ENCODE measurements around the gene NCKAP1. TPM values are rescaled to one million over a fixed set of nuclear protein-coding genes. Genes with fewer than 3 reads are reported as not detected.
"Not testable (repeated sequence)": the region's sequence is repeated elsewhere in the genome, so short reads cannot be mapped to it uniquely, and the experiment has no call there.

The NCKAP1 gene
- total and polyA plus RNA-seq, 10 donors, result 8.9 to 62.5 (median 49.3) TPM

DNA sequence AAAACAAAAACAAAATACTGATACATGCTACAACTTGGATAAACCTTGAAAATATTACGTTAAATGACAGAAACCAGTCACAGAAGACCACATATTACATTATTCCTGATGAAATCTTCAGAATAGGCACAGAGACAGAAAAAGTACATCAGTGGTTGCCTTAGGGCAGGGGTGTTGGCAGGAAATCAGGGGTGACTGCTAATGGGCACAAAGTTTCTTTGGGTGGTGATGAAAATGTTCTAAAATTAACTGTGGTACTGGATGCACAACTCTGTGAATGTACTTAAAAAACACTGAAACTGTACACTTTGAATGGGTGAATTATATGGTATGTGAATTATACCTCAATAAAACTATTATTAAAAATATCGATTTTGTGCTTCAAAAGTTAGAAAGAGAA, 16.6 kb downstream of the NCKAP1 start:
- H3K27me3 ChIP-seq (replicated peaks in 1 of 7), result peaks cover 0 to 23% (median 0%) of the 10 kb centered on the region in 7 donors
- TF ChIP-seq, protein P1, sequence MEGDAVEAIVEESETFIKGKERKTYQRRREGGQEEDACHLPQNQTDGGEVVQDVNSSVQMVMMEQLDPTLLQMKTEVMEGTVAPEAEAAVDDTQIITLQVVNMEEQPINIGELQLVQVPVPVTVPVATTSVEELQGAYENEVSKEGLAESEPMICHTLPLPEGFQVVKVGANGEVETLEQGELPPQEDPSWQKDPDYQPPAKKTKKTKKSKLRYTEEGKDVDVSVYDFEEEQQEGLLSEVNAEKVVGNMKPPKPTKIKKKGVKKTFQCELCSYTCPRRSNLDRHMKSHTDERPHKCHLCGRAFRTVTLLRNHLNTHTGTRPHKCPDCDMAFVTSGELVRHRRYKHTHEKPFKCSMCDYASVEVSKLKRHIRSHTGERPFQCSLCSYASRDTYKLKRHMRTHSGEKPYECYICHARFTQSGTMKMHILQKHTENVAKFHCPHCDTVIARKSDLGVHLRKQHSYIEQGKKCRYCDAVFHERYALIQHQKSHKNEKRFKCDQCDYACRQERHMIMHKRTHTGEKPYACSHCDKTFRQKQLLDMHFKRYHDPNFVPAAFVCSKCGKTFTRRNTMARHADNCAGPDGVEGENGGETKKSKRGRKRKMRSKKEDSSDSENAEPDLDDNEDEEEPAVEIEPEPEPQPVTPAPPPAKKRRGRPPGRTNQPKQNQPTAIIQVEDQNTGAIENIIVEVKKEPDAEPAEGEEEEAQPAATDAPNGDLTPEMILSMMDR (IDR thresholded peaks at IDR 0.05 in 8 of 11, conservative IDR thresholded peaks at IDR 0.05 in 3 of 11), result no peak
- no peak for TF ChIP-seq POLR2A (IDR thresholded peaks at IDR 0.05)
- no peaks in the 10 kb centered on the region for H3K4me1 ChIP-seq
- DNase-seq, result no peak
- no peak overlapping the region for H3K4me3 ChIP-seq
- no peak overlapping the region for H3K27ac ChIP-seq
- H3K36me3 ChIP-seq, result peaks cover 0 to 7% (median 0%) of the 10 kb centered on the region in 6 donors
- 87 to 98% (median 95%) methylated on average over 2 of the region's 2 CpGs for WGBS, 5 donors
- intact Hi-C loops (cut with DNase I; ENCODE audit: low total_unique reads), result no loop called here
- no peaks in the 10 kb centered on the region for H3K9me3 ChIP-seq

DNA sequence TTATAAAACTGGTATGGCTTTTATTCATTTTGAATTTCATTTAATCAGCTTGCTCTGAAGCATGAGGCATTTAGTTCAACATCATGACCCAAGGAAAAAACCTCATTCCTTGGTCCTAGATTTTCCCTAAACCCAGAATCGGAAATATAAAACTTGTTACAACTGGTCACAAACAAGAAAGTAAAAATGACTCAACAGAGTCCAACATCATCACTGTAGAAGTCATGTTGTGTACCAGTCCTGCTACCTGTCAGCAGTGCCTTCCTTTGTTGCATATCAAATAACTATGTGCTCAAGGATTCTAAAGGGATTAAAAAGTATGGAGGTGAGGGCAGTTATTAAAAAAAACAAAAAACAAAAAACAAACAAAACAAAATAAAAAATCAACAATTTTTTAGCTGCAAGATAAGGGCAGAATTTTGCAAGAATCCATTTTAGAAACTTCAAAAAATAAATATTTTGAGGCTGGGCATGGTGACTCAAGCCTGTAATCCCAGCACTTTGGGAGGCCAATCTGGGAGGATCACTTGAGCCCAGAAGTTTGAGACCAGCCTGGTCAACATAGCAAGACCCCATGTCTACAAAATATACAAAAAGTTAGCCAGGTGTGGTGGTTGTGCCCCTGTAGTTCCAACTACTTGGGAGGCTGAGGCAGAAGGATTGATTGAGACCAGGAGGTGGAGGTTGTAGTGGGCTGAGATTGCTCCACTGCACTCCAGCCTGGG, 18.4 kb downstream of the NCKAP1 start:
- WGBS, 5 donors, result 89 to 97% (median 96%) methylated on average over 1 of the region's 1 CpG
- H3K9me3 ChIP-seq, result no peaks in the 10 kb centered on the region

DNA sequence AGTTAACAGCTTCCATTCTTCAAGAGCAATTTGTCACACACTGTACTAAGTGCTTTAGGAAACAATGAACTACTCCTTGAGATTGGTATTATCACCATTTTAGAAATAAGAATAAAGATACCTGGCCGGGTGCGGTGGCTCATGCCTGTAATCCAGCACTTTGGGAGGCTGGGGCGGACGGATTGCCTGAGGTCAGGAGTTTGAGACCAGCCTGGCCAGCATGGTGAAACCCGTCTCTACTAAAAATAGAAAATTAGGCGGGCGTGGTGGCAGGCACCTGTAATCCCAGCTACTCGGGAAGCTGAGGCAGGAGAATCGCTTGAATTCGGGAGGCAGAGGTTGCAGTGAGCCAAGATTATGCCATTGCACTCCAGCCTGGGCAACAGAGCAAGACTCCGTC, 20.4 kb downstream of the NCKAP1 start:
- H3K4me1 ChIP-seq; H3K9me3 ChIP-seq; H3K27ac ChIP-seq; H3K36me3 ChIP-seq; DNase-seq; intact Hi-C loops (cut with DNase I; ENCODE audit: low total_unique reads); H3K4me3 ChIP-seq: not testable (repeated sequence)
- WGBS, 5 donors, result 93 to 96% (median 94%) methylated on average over 11 of the region's 11 CpGs
- H3K27me3 ChIP-seq (replicated peaks in 1 of 7), result peaks cover 0 to 15% (median 0%) of the 10 kb centered on the region in 7 donors

More for the DNA sequence above, 18.4 kb downstream of the NCKAP1 start:
- Histone ChIP-seq H3K36me3 (peaks cover 0 to 7% (median 0%) of the 10 kb centered on the region in 6 donors), H3K27me3 (replicated peaks in 1 of 7) (peaks cover 0 to 15% (median 0%) of the 10 kb centered on the region in 7 donors), H3K27ac (no peak overlapping the region), H3K4me3 (no peak overlapping the region), H3K4me1 (no peaks in the 10 kb centered on the region)
- no peak for DNase-seq
- intact Hi-C loops (cut with DNase I; ENCODE audit: low total_unique reads), result no loop called here
- TF ChIP-seq, protein P1 (IDR thresholded peaks at IDR 0.05 in 8 of 11, conservative IDR thresholded peaks at IDR 0.05 in 3 of 11), result no peak
- TF ChIP-seq POLR2AphosphoS5 (IDR thresholded peaks at IDR 0.05) (no peak), POLR2A (IDR thresholded peaks at IDR 0.05) (no peak)

DNA sequence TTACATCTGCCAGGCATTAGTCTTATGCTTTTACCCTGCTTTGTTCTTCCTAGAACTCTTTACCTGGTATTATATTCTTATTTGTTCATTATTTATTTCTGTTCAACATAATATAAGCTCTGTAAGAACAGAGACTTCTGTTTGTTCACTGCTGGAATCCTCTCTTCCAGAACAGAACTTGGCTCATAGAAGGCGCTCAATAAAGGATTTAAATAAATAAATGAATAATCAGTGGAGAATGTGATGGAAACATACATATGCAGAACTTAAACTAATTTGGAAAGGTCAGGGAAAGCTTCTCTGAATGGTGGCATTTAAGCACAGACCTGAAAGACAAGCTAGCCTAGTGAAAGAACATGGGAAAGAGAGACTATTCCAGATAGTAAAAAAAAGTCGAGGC, 24.3 kb downstream of the NCKAP1 start:
- 85 to 96% (median 93%) methylated on average over 2 of the region's 2 CpGs for WGBS, 5 donors

More for the DNA sequence above, 24.3 kb downstream of the NCKAP1 start:
- TF ChIP-seq, protein P1 (IDR thresholded peaks at IDR 0.05 in 8 of 11, conservative IDR thresholded peaks at IDR 0.05 in 3 of 11), result no peak
- TF ChIP-seq POLR2AphosphoS5 (IDR thresholded peaks at IDR 0.05) (no peak), POLR2A (IDR thresholded peaks at IDR 0.05) (no peak)
- Histone ChIP-seq H3K9me3 (no peaks in the 10 kb centered on the region), H3K4me3 (no peak overlapping the region), H3K27me3 (replicated peaks in 1 of 7) (peaks cover 0 to 5% (median 0%) of the 10 kb centered on the region in 7 donors), H3K27ac (no peak overlapping the region), H3K4me1 (no peaks in the 10 kb centered on the region), H3K36me3 (no peaks in the 10 kb centered on the region)
- no peak for DNase-seq
- intact Hi-C loops (cut with DNase I; ENCODE audit: low total_unique reads), result no loop called here
